H1 (cell line): ENCODE results near the gene RANGRF. TPM values are rescaled to one million over a fixed set of nuclear protein-coding genes. Genes with fewer than 3 reads are reported as not detected.

Source experiments
- CTCF ChIP-seq, 3 experiments: IDR thresholded peaks; 1 replicate in 2 of 3; 2 replicates in 1 of 3; pipeline versions ENCODE4 v1.5.1 to v1.6.1; 2011; ENCODE audit warnings: low read length in 3 of 3, mild to moderate bottlenecking in 3 of 3, inconsistent platforms in 2 of 3, low read depth in 1 of 3, moderate library complexity in 1 of 3; ENCODE audit not compliant: insufficient read depth in 1 of 3; ENCODE audit errors: control extremely low read depth in 1 of 3
- HDAC2 ChIP-seq, 2 experiments: fragments of 300-600 bp in 1 of 2; sonication (generic) in 1 of 2; IDR thresholded peaks; 2 replicates each; pipeline ENCODE4 v1.6.1; 2011 to 2012; ENCODE audit warnings: low read depth in 2 of 2, low read length in 2 of 2, mild to moderate bottlenecking in 2 of 2, moderate library complexity in 2 of 2, borderline replicate concordance in 1 of 2, inconsistent platforms in 1 of 2
- JUND ChIP-seq: IDR thresholded peaks from 2 replicates; pipeline ENCODE4 v1.6.1; 2011; ENCODE audit warnings: mild to moderate bottlenecking, improper control_type of control experiment, low read length
- KDM4A ChIP-seq: IDR thresholded peaks from one replicate; pipeline ENCODE4 v1.7.1; 2012; ENCODE audit warnings: low read depth, mild to moderate bottlenecking, moderate library complexity, low read length, inconsistent platforms; ENCODE audit not compliant: severe bottlenecking
- SIN3A ChIP-seq, 2 experiments: IDR thresholded peaks in 1 of 2; conservative IDR thresholded peaks in 1 of 2; 2 replicates each; pipeline ENCODE4 v1.6.1; 2011 to 2012; ENCODE audit warnings: low read length in 2 of 2, improper control_type of control experiment in 1 of 2, low read depth in 1 of 2, mild to moderate bottlenecking in 1 of 2
- SP4 ChIP-seq: IDR thresholded peaks from 2 replicates; pipeline ENCODE4 v1.6.1; 2012; ENCODE audit warnings: low read length, inconsistent platforms
- polyA plus RNA-seq, 7 experiments: library from polyadenylated mRNA; depleted of rRNA in 3 of 7; stranded (reverse) in 5 of 7; unstranded in 2 of 7; fragments of >200 nt in 5 of 7; fragments of 200-250 nt in 2 of 7; gene quantifications; 1 replicate in 5 of 7; 2 replicates in 1 of 7; 4 replicates in 1 of 7; pipeline versions ENCODE4 v1.2.1 to v1.2.3, GENCODE V29; 2011 to 2013; ENCODE audit warnings: missing spikeins in 2 of 7, mixed read lengths in 2 of 7
- total RNA-seq: library from RNA; stranded (reverse); fragmentation: NEBNext Ultra II Directional; extraction: Animal tissue kit (Norgen Biotek cat#: 25700); gene quantifications from 2 replicates; pipeline ENCODE4 v1.2.1, GENCODE V29; 2021

Gene RANGRF
- total and polyA plus RNA-seq, 2 of the 8 experiments (the other 6 are each of a cell fraction or from before 2014, with no cell fraction given): 36.9 to 49.6 TPM

DNA sequence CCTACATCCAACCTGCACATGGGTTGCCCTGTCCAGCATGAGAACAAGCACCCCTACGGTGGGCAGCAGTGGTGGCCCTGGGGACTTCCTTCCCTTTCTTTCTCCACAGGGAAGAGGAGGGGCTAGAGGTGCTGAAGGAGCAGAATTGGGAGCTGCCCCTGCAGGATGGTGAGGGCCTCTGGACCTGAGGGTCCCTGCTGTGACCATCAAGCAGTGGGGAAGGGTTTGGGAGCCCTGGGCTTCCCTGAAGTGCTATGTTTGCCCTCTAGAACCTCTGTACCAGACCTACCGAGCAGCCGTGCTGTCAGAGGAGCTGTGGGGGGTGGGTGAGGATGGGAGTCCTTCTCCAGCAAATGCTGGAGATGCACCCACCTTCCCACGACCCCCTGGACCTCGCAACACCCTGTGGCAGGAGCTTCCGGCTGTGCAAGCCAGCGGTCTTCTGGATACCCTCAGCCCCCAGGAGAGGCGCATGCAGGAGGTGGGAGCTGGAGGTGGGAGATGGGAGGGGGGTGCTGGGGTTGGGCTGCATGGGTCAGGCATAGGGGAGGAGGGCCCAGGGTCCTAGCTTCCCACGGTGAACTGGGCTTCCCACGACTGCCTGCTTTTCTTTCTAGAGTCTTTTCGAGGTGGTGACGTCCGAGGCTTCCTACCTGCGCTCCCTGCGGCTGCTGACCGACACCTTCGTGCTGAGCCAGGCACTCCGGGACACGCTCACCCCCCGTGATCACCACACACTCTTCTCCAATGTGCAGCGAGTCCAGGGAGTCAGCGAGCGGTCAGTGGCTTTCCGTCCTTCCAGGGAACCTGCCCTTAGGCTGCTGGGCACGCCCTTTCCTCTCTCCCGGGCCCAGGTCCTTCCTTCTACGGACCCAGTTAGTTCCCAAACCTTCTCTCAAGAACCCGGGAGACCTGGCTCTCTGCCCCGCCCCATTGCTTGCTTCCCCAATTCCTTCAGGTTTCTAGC, 26.6 kb downstream of the RANGRF start (continued):
- TF ChIP-seq SP4 (no peak), HDAC2 (IDR thresholded peaks at IDR 0.05; ENCODE audit: borderline replicate concordance in 1 of 2, low read depth in 2 of 2, low read length in 2 of 2) (no peak), CTCF (IDR thresholded peaks at IDR 0.05; ENCODE audit: control extremely low read depth in 1 of 3, insufficient read depth in 1 of 3, low read depth in 1 of 3, low read length in 3 of 3) (no peak), SIN3A (conservative IDR thresholded peaks at IDR 0.05 in 1 of 2, IDR thresholded peaks at IDR 0.05 in 1 of 2; ENCODE audit: low read depth in 1 of 2, low read length in 2 of 2) (no peak), KDM4A (peak; percentile 78), JUND (no peak)
